Stimulated activated CD4-positive, alpha-beta T cell treated with anti-CD3 and anti-CD28 coated beads, Interleukin-12 subunit alpha, Interleukin-12 subunit beta, amount 100 ng/mL, for 48 hours (primary cell): ENCODE data around the gene CNTN1.
"Not testable (repeated sequence)": the region's sequence is repeated elsewhere in the genome, so short reads cannot be mapped to it uniquely, and the experiment has no call there.

Source experiments
- DNase-seq, 3 donors: peaks; one replicate each; pipeline ENCODE4 v3.0.0-alpha.2; 2020; ENCODE audit warnings: low read depth in 2 of 3, low spot score in 1 of 3

The CNTN1 gene

GRCh38 chr12:40697566-40698259 lies 5.5 kb downstream of the CNTN1 start:
- DNase-seq, result no peak

- DNase-seq, result no peak
Observed at GRCh38 chr12:40701756-40702155, 9.5 kb downstream of the CNTN1 start.

- DNase-seq, result no peak
Observed at GRCh38 chr12:40711121-40711520, 18.9 kb downstream of the CNTN1 start.

- DNase-seq, result no peak
Observed at GRCh38 chr12:40714636-40715035, 22.4 kb downstream of the CNTN1 start.

- DNase-seq, result no peak
Observed at GRCh38 chr12:40716037-40716436, 23.8 kb downstream of the CNTN1 start.

GRCh38 chr12:40717576-40717975 lies 25.3 kb downstream of the CNTN1 start:
- DNase-seq, result no peak

- DNase-seq, result no peak
Observed at GRCh38 chr12:40718878-40719372, 26.7 kb downstream of the CNTN1 start.

- DNase-seq, result no peak
Observed at GRCh38 chr12:40723001-40723400, 30.8 kb downstream of the CNTN1 start.

- DNase-seq, result no peak
Observed at GRCh38 chr12:40726366-40726765, 34.1 kb downstream of the CNTN1 start.

GRCh38 chr12:40727774-40728483 lies 35.7 kb downstream of the CNTN1 start:
- DNase-seq, result no peak

GRCh38 chr12:40730281-40730680 lies 38.0 kb downstream of the CNTN1 start:
- no peak for DNase-seq

- no peak for DNase-seq
Observed at GRCh38 chr12:40733871-40734270, 41.6 kb downstream of the CNTN1 start.

GRCh38 chr12:40734276-40734675 lies 42.0 kb downstream of the CNTN1 start:
- DNase-seq, result no peak

GRCh38 chr12:40735551-40736230 lies 43.5 kb downstream of the CNTN1 start:
- DNase-seq, result no peak

GRCh38 chr12:40737416-40737815 lies 45.2 kb downstream of the CNTN1 start:
- DNase-seq, result not testable (repeated sequence)

GRCh38 chr12:40738856-40739255 lies 46.6 kb downstream of the CNTN1 start:
- no peak for DNase-seq

GRCh38 chr12:40742041-40742440 lies 49.8 kb downstream of the CNTN1 start:
- no peak for DNase-seq

GRCh38 chr12:40745386-40745785 lies 53.1 kb downstream of the CNTN1 start:
- DNase-seq, result no peak

- DNase-seq, result no peak
Observed at GRCh38 chr12:40749863-40750262, 57.6 kb downstream of the CNTN1 start.

GRCh38 chr12:40752011-40752410 lies 59.8 kb downstream of the CNTN1 start:
- DNase-seq, result no peak

- no peak for DNase-seq
Observed at GRCh38 chr12:40760821-40761220, 68.6 kb downstream of the CNTN1 start.

GRCh38 chr12:40762072-40762471 lies 69.8 kb downstream of the CNTN1 start:
- no peak for DNase-seq
